H9 (cell line): ENCODE results near the gene P3H2. TPM values are rescaled to one million over a fixed set of nuclear protein-coding genes. Genes with fewer than 3 reads are reported as not detected.
A peak's percentile ranks its signal among the peaks of the same experiment; 100 is the strongest.

Experiments
- DNase-seq: peaks from one replicate; pipeline ENCODE4 v3.0.0-alpha.2; 2017
- H2AFZ ChIP-seq: one replicate; pipeline ENCODE4 v1.6.1; 2013; ENCODE audit warnings: mild to moderate bottlenecking, low read length, control low read depth, moderate library complexity
- H2AK5ac ChIP-seq: 2 replicates; pipeline ENCODE4 v1.6.1; 2013; ENCODE audit warnings: low read length, control low read depth, mixed read lengths; ENCODE audit not compliant: insufficient read length
- H2BK120ac ChIP-seq: one replicate; pipeline ENCODE4 v1.6.1; 2013; ENCODE audit warnings: low read depth, mild to moderate bottlenecking, low read length, control low read depth, inconsistent platforms; ENCODE audit not compliant: poor library complexity, severe bottlenecking
- H2BK12ac ChIP-seq: 2 replicates; pipeline ENCODE4 v1.6.1; 2013; ENCODE audit warnings: low read length, control low read depth, mixed read lengths, low read depth; ENCODE audit not compliant: insufficient read length
- H2BK15ac ChIP-seq: 2 replicates; pipeline ENCODE4 v1.6.1; 2013; ENCODE audit warnings: low read depth, low read length, control low read depth
- H2BK20ac ChIP-seq: one replicate; pipeline ENCODE4 v1.6.1; 2013; ENCODE audit warnings: low read depth, mild to moderate bottlenecking, low read length, control low read depth, inconsistent platforms; ENCODE audit not compliant: poor library complexity, severe bottlenecking
- H2BK5ac ChIP-seq: 2 replicates; pipeline ENCODE4 v1.6.1; 2013; ENCODE audit warnings: low read length, control low read depth, mixed read lengths; ENCODE audit not compliant: insufficient read length
- H3K14ac ChIP-seq: 2 replicates; pipeline ENCODE4 v1.6.1; 2013; ENCODE audit warnings: low read length, control low read depth; ENCODE audit not compliant: insufficient read depth
- H3K18ac ChIP-seq: 2 replicates; pipeline ENCODE4 v1.6.1; 2013; ENCODE audit warnings: low read depth, mild to moderate bottlenecking, mixed read lengths, low read length, control low read depth; ENCODE audit not compliant: insufficient read length
- H3K23ac ChIP-seq: 2 replicates; pipeline ENCODE4 v1.6.1; 2013; ENCODE audit warnings: low read length, control low read depth, mixed read lengths, low read depth; ENCODE audit not compliant: insufficient read length
- H3K23me2 ChIP-seq: 2 replicates; pipeline ENCODE4 v1.6.1; 2013; ENCODE audit warnings: low read depth, mild to moderate bottlenecking, mixed read lengths, low read length, control low read depth; ENCODE audit not compliant: insufficient read length, poor library complexity, severe bottlenecking
- H3K27ac ChIP-seq: 2 replicates; pipeline ENCODE4 v1.5.1; 2013; ENCODE audit warnings: low read length, control low read depth, mixed read lengths, low read depth; ENCODE audit not compliant: insufficient read length
- H3K27me3 ChIP-seq: 2 replicates; pipeline ENCODE4 v1.6.1; 2013; ENCODE audit warnings: low read length, control low read depth, inconsistent platforms; ENCODE audit not compliant: insufficient read depth
- H3K4ac ChIP-seq: 2 replicates; pipeline ENCODE4 v1.6.1; 2013; ENCODE audit warnings: low read depth, mild to moderate bottlenecking, control low read depth, inconsistent platforms, low read length, moderate library complexity
- H3K4me1 ChIP-seq: 2 replicates; pipeline ENCODE4 v1.6.1; 2013; ENCODE audit warnings: low read length, control low read depth, inconsistent platforms; ENCODE audit not compliant: insufficient read depth
- H3K4me2 ChIP-seq: 2 replicates; pipeline ENCODE4 v1.6.1; 2013; ENCODE audit warnings: low read length, control low read depth, mixed read lengths; ENCODE audit not compliant: insufficient read length, insufficient read depth
- H3K56ac ChIP-seq: 2 replicates; pipeline ENCODE4 v1.6.1; 2013; ENCODE audit warnings: low read depth, mild to moderate bottlenecking, mixed read lengths, low read length, control low read depth; ENCODE audit not compliant: insufficient read length
- H3K79me1 ChIP-seq: 2 replicates; pipeline ENCODE4 v1.6.1; 2013; ENCODE audit warnings: low read depth, mild to moderate bottlenecking, moderate library complexity, low read length, control low read depth, inconsistent platforms; ENCODE audit not compliant: insufficient read depth, poor library complexity, severe bottlenecking
- H3K79me2 ChIP-seq: 2 replicates; pipeline ENCODE4 v1.6.1; 2013; ENCODE audit warnings: low read length, control low read depth, inconsistent platforms; ENCODE audit not compliant: insufficient read depth
- H3K9ac ChIP-seq: 2 replicates; pipeline ENCODE4 v1.6.1; 2013; ENCODE audit warnings: low read length, control low read depth, mixed read lengths; ENCODE audit not compliant: insufficient read length; ENCODE audit errors: extremely low read depth
- H3K9me3 ChIP-seq: one replicate; pipeline ENCODE4 v1.6.1; 2013; ENCODE audit warnings: low read depth, low read length, inconsistent platforms; ENCODE audit not compliant: control insufficient read depth
- H3T11ph ChIP-seq: one replicate; pipeline ENCODE4 v1.6.1; 2013; ENCODE audit warnings: mild to moderate bottlenecking, low read length, control low read depth, inconsistent platforms
- H4K20me1 ChIP-seq: one replicate; pipeline ENCODE4 v1.6.1; 2013; ENCODE audit not compliant: control insufficient read depth, insufficient read length, insufficient read depth
- H4K5ac ChIP-seq: 2 replicates; pipeline ENCODE4 v1.6.1; 2013; ENCODE audit warnings: low read depth, mild to moderate bottlenecking, mixed read lengths, low read length, control low read depth; ENCODE audit not compliant: insufficient read length
- H4K8ac ChIP-seq: replicated peaks from 2 replicates; pipeline ENCODE4 v1.6.1; 2013; ENCODE audit warnings: low read length, control low read depth, mixed read lengths, low read depth; ENCODE audit not compliant: insufficient read length
- H4K91ac ChIP-seq: 2 replicates; pipeline ENCODE4 v1.6.1; 2013; ENCODE audit warnings: low read depth, mild to moderate bottlenecking, moderate library complexity, mixed read lengths, low read length, control low read depth; ENCODE audit not compliant: insufficient read length
- H3K27ac Mint-ChIP-seq, 3 experiments: 2 replicates in 2 of 3; 3 replicates in 1 of 3; pipeline ENCODE4 v1.8.0; 2020 to 2021; ENCODE audit warnings: mixed read lengths in 3 of 3, mild to moderate bottlenecking in 1 of 3, moderate library complexity in 1 of 3
- H3K27me3 Mint-ChIP-seq: 2 replicates; pipeline ENCODE4 v1.8.0; 2021; ENCODE audit warnings: low read depth, mild to moderate bottlenecking, moderate library complexity, mixed read lengths
- H3K36me3 Mint-ChIP-seq, 3 experiments: 2 replicates in 2 of 3; 3 replicates in 1 of 3; pipeline ENCODE4 v1.8.0; 2020 to 2021; ENCODE audit warnings: low read depth in 3 of 3, mixed read lengths in 3 of 3; ENCODE audit not compliant: insufficient read depth in 1 of 3
- H3K4me1 Mint-ChIP-seq, 2 experiments: 2 replicates each; pipeline ENCODE4 v1.8.0; 2020; ENCODE audit warnings: mixed read lengths in 2 of 2
- H3K4me3 Mint-ChIP-seq, 2 experiments: 2 replicates in 1 of 2; 3 replicates in 1 of 2; pipeline ENCODE4 v1.8.0; 2020 to 2021; ENCODE audit warnings: mild to moderate bottlenecking in 2 of 2, mixed read lengths in 2 of 2, moderate library complexity in 1 of 2
- H3K9me3 Mint-ChIP-seq, 2 experiments: 2 replicates in 1 of 2; 3 replicates in 1 of 2; pipeline ENCODE4 v1.8.0; 2020; ENCODE audit warnings: mild to moderate bottlenecking in 2 of 2, mixed read lengths in 2 of 2, moderate library complexity in 1 of 2
- CTCF ChIP-seq: fragments of 200-600 bp; sonication (generic); conservative IDR thresholded peaks from 3 replicates; pipeline ENCODE4 v1.8.0; 2021; ENCODE audit warnings: antibody characterized with exemption, mild to moderate bottlenecking
- WGBS: extraction: QIAGEN DNeasy Blood & Tissue Kit; methylation state at CpG from one replicate; pipeline ENCODE4 v1.1.7; 2013; ENCODE audit warnings: missing lambda C conversion rate, low lambda C conversion rate, mixed read lengths; ENCODE audit not compliant: insufficient read length; ENCODE audit errors: extremely low coverage; 5-methylcytosine and 5-hydroxymethylcytosine counted together
- total RNA-seq: library from RNA; stranded (reverse); gene quantifications from 2 replicates; pipeline ENCODE4 v1.2.1, GENCODE V29; 2021

P3H2 gene
- total RNA-seq, 1 experiment from 2014 or later, result 41.5 TPM

GRCh38 chr3:189964623-189965332 is 155.9 kb downstream of the P3H2 start:
- Histone ChIP-seq H3K9me3 (no peaks in the 10 kb centered on the region), H3K56ac (no peak overlapping the region), H3K14ac (no peak overlapping the region), H4K5ac (no peak overlapping the region), H2BK15ac (no peak overlapping the region), H3K4ac (no peak overlapping the region), H2AK5ac (no peak overlapping the region), H3K23me2 (no peaks in the 10 kb centered on the region), H2BK120ac (no peak overlapping the region), H2AFZ (no peak overlapping the region), H3K4me1 (no peaks in the 10 kb centered on the region), H3K79me2 (no peaks in the 10 kb centered on the region), H2BK12ac (no peak overlapping the region), H2BK20ac (no peak overlapping the region), H3K79me1 (no peaks in the 10 kb centered on the region), H4K8ac (no peak overlapping the region), H4K91ac (no peak overlapping the region), H3K9ac (no peak overlapping the region), H4K20me1 (no peaks in the 10 kb centered on the region), H2BK5ac (no peak overlapping the region), H3K27me3 (no peaks in the 10 kb centered on the region), H3K27ac (no peak overlapping the region), H3K18ac (no peak overlapping the region), H3K23ac (no peak overlapping the region), H3T11ph (no peak overlapping the region), H3K4me2 (no peak overlapping the region)
- no peak overlapping the region for H3K4me3 Mint-ChIP-seq
- no peak for TF ChIP-seq CTCF
- DNase-seq, result no peak
- WGBS, result no CpG with 5 or more reads among the region's 9 CpGs
- H3K9me3 Mint-ChIP-seq, result no peaks in the 10 kb centered on the region; a peak in 2 of 5 replicates
- 0 out of 7 replicates have a peak overlapping the region, but pooled peaks of 1 of the 3 experiments have one; percentile 4 for H3K27ac Mint-ChIP-seq
- peaks cover 8 to 37% (median 32%) of the 10 kb centered on the region in 3 experiments; a peak in 6 of 7 replicates for H3K36me3 Mint-ChIP-seq
- H3K27me3 Mint-ChIP-seq, result no peaks in the 10 kb centered on the region
- peaks cover 10 to 27% of the 10 kb centered on the region in 2 experiments; a peak in 3 of 4 replicates for H3K4me1 Mint-ChIP-seq
